H1 (cell line): ENCODE data around the gene CCDC117. TPM values are rescaled to one million over a fixed set of nuclear protein-coding genes. Genes with fewer than 3 reads are reported as not detected.

Experiments
- CTCF ChIA-PET: fragments of 300-600 bp; sonication (Branson Sonifier 250); formaldehyde crosslinking; loops from one replicate; lab custom pipeline; 2021; ENCODE audit not compliant: partially characterized antibody; lab: Charles Lee
- POLR2A ChIA-PET: fragments of 300-600 bp; sonication (Branson Sonifier 250); formaldehyde crosslinking; loops from one replicate; lab custom pipeline; 2021; ENCODE audit warnings: inconsistent platforms; ENCODE audit not compliant: partially characterized antibody; lab: Charles Lee
- DNase-seq, 2 experiments: peaks; one replicate each; pipeline versions ENCODE4 v3.0.0 to v3.0.0-alpha.2; 2010 to 2022; ENCODE audit warnings: low spot score in 2 of 2, low read depth in 1 of 2, mixed read lengths in 1 of 2
- FAIRE-seq: peaks from 2 replicates; lab custom pipeline; 2011; peaks lifted over from hg19 to GRCh38; lab: Jason Lieb, UNC
- H2AFZ ChIP-seq: 2 replicates; pipeline ENCODE4 v1.8.1; 2012; ENCODE audit warnings: low read length, inconsistent platforms
- H2AK5ac ChIP-seq: 2 replicates; pipeline ENCODE4 v1.6.1; 2013; ENCODE audit warnings: low read depth, low read length
- H2BK120ac ChIP-seq: replicated peaks from 2 replicates; pipeline ENCODE3; 2013; ENCODE audit warnings: low read depth, low read length, inconsistent platforms
- H2BK12ac ChIP-seq: 2 replicates; pipeline ENCODE4 v1.6.1; 2013; ENCODE audit warnings: low read depth, low read length
- H2BK15ac ChIP-seq: 2 replicates; pipeline ENCODE4 v1.6.1; 2013; ENCODE audit warnings: low read length
- H2BK20ac ChIP-seq: 2 replicates; pipeline ENCODE4 v1.6.1; 2013; ENCODE audit warnings: low read length
- H2BK5ac ChIP-seq: 2 replicates; pipeline ENCODE4 v1.6.1; 2013; ENCODE audit warnings: low read depth, low read length
- H3K14ac ChIP-seq: 2 replicates; pipeline ENCODE4 v1.6.1; 2013; ENCODE audit warnings: inconsistent platforms; ENCODE audit not compliant: insufficient read length
- H3K18ac ChIP-seq: 2 replicates; pipeline ENCODE4 v1.6.1; 2013; ENCODE audit warnings: low read length; ENCODE audit errors: extremely low read depth
- H3K23ac ChIP-seq: 2 replicates; pipeline ENCODE4 v1.6.1; 2013; ENCODE audit warnings: inconsistent platforms; ENCODE audit not compliant: insufficient read length
- H3K23me2 ChIP-seq: 2 replicates; pipeline ENCODE4 v1.6.1; 2013; ENCODE audit warnings: low read depth, low read length
- H3K27ac ChIP-seq: 2 replicates; pipeline ENCODE4 v1.6.1; 2011; ENCODE audit warnings: low read depth, low read length, inconsistent platforms
- H3K27me3 ChIP-seq, 4 experiments: replicated peaks in 1 of 4; 1 replicate in 1 of 4; 2 replicates in 3 of 4; pipeline versions ENCODE4 v1.6.1 to v1.8.1; 2011 to 2013; ENCODE audit warnings: low read length in 3 of 4, mild to moderate bottlenecking in 3 of 4, inconsistent platforms in 2 of 4, mixed read lengths in 2 of 4, moderate library complexity in 1 of 4; ENCODE audit not compliant: control insufficient read depth in 3 of 4, insufficient read depth in 3 of 4; ENCODE audit errors: extremely low read depth in 1 of 4
- H3K36me3 ChIP-seq, 4 experiments: 2 replicates each; pipeline versions ENCODE4 v1.6.1 to v1.8.1; 2011 to 2013; ENCODE audit warnings: mild to moderate bottlenecking in 4 of 4, low read length in 3 of 4, moderate library complexity in 2 of 4, control low read depth in 1 of 4, inconsistent platforms in 1 of 4; ENCODE audit not compliant: insufficient read depth in 4 of 4, control insufficient read depth in 2 of 4
- H3K4ac ChIP-seq: replicated peaks from 2 replicates; pipeline ENCODE3; 2013; ENCODE audit warnings: low read length, low read depth, mixed read lengths, inconsistent platforms; ENCODE audit not compliant: insufficient read length
- H3K4me1 ChIP-seq, 4 experiments: replicated peaks in 1 of 4; 1 replicate in 1 of 4; 2 replicates in 3 of 4; pipeline versions ENCODE4 v1.6.1 to v1.8.1; 2011 to 2013; ENCODE audit warnings: low read length in 3 of 4, inconsistent platforms in 2 of 4, mixed read lengths in 1 of 4; ENCODE audit not compliant: insufficient read depth in 4 of 4, control insufficient read depth in 3 of 4
- H3K4me2 ChIP-seq, 2 experiments: 2 replicates each; pipeline versions ENCODE4 v1.6.1 to v1.8.1; 2011 to 2013; ENCODE audit warnings: low read depth in 2 of 2, low read length in 2 of 2, control low read depth in 1 of 2, inconsistent platforms in 1 of 2, mild to moderate bottlenecking in 1 of 2; ENCODE audit not compliant: insufficient read depth in 1 of 2
- H3K4me3 ChIP-seq, 4 experiments: fragments of 200-600, 300-600 bp in 1 of 4; sonication (generic), shearing (Covaris generic), sonication (Bioruptor Twin) in 1 of 4; 2 replicates each; pipeline versions ENCODE4 v1.5.1 to v1.8.1; 2011 to 2016; ENCODE audit warnings: low read length in 4 of 4, low read depth in 3 of 4, control low read depth in 2 of 4, inconsistent platforms in 2 of 4, mild to moderate bottlenecking in 2 of 4, mixed read lengths in 1 of 4, moderate library complexity in 1 of 4; ENCODE audit not compliant: insufficient read depth in 2 of 4; ENCODE audit errors: extremely low read depth in 1 of 4
- H3K56ac ChIP-seq: replicated peaks from 2 replicates; pipeline ENCODE3; 2013; ENCODE audit warnings: low read depth, mild to moderate bottlenecking, mixed read lengths, low read length, inconsistent platforms; ENCODE audit not compliant: insufficient read length
- H3K79me1 ChIP-seq: 2 replicates; pipeline ENCODE4 v1.6.1; 2013; ENCODE audit warnings: low read depth, low read length, control low read depth
- H3K79me2 ChIP-seq, 2 experiments: 2 replicates each; pipeline versions ENCODE4 v1.6.1 to v1.8.1; 2012 to 2013; ENCODE audit warnings: low read length in 2 of 2, mild to moderate bottlenecking in 2 of 2, inconsistent platforms in 1 of 2; ENCODE audit not compliant: insufficient read depth in 2 of 2, control insufficient read depth in 1 of 2
- H3K9ac ChIP-seq, 4 experiments: replicated peaks in 1 of 4; 1 replicate in 1 of 4; 2 replicates in 3 of 4; pipeline versions ENCODE4 v1.6.1 to v1.8.1; 2011 to 2013; ENCODE audit warnings: low read depth in 3 of 4, low read length in 3 of 4, control low read depth in 2 of 4, mild to moderate bottlenecking in 2 of 4, moderate library complexity in 2 of 4, inconsistent platforms in 1 of 4; ENCODE audit errors: extremely low read depth in 1 of 4
- H3K9me3 ChIP-seq, 2 experiments: 2 replicates each; pipeline versions ENCODE4 v1.6.1 to v1.8.1; 2012 to 2013; ENCODE audit warnings: mild to moderate bottlenecking in 2 of 2, moderate library complexity in 2 of 2, control low read depth in 1 of 2, inconsistent platforms in 1 of 2, low read depth in 1 of 2, low read length in 1 of 2, mixed read lengths in 1 of 2; ENCODE audit not compliant: insufficient read depth in 2 of 2
- H4K20me1 ChIP-seq, 2 experiments: replicated peaks in 1 of 2; 2 replicates each; pipeline versions ENCODE3 to v1.8.1; 2011 to 2013; ENCODE audit warnings: inconsistent platforms in 2 of 2, low read length in 2 of 2, mild to moderate bottlenecking in 1 of 2; ENCODE audit not compliant: insufficient read depth in 2 of 2, control insufficient read depth in 1 of 2
- H4K5ac ChIP-seq: 2 replicates; pipeline ENCODE4 v1.6.1; 2013; ENCODE audit warnings: low read length, low read depth, mixed read lengths, inconsistent platforms; ENCODE audit not compliant: insufficient read length
- H4K8ac ChIP-seq: 2 replicates; pipeline ENCODE4 v1.8.0; 2013; ENCODE audit warnings: mild to moderate bottlenecking, moderate library complexity, low read length, inconsistent platforms; ENCODE audit not compliant: insufficient read depth; ENCODE audit errors: extremely low read depth
- H4K91ac ChIP-seq: replicated peaks from 2 replicates; pipeline ENCODE3; 2013; ENCODE audit warnings: low read length, mixed read lengths, inconsistent platforms; ENCODE audit not compliant: insufficient read length
- CHD1 ChIP-seq: IDR thresholded peaks from 2 replicates; pipeline ENCODE4 v1.6.1; 2012; ENCODE audit warnings: low read depth, low read length, improper control_type of control experiment
- CHD2 ChIP-seq: IDR thresholded peaks from 2 replicates; pipeline ENCODE4 v1.6.1; 2012; ENCODE audit warnings: low read length, improper control_type of control experiment
- EGR1 ChIP-seq: IDR thresholded peaks from 2 replicates; pipeline ENCODE4 v1.6.1; 2011; ENCODE audit warnings: low read depth, low read length, borderline replicate concordance
- JUN ChIP-seq: IDR thresholded peaks from 2 replicates; pipeline ENCODE4 v1.6.1; 2011; ENCODE audit warnings: low read depth, mild to moderate bottlenecking, improper control_type of control experiment, low read length
- KDM5A ChIP-seq: fragments of 200-600 bp; IDR thresholded peaks from 2 replicates; pipeline ENCODE4 v1.7.1; 2012; ENCODE audit warnings: mild to moderate bottlenecking, low read length, inconsistent platforms, mixed read lengths
- MAFK ChIP-seq: IDR thresholded peaks from 2 replicates; pipeline ENCODE4 v1.6.1; 2012; ENCODE audit warnings: low read depth, mild to moderate bottlenecking, improper control_type of control experiment, low read length
- MAX ChIP-seq: IDR thresholded peaks from 2 replicates; pipeline ENCODE4 v1.6.1; 2012; ENCODE audit warnings: inconsistent platforms
- NRF1 ChIP-seq: IDR thresholded peaks from 2 replicates; pipeline ENCODE4 v1.6.1; 2011; ENCODE audit warnings: mild to moderate bottlenecking, low read depth, low read length, improper control_type of control experiment
- PHF8 ChIP-seq: fragments of 200-600 bp; sonication (generic); conservative IDR thresholded peaks from 2 replicates; pipeline ENCODE4 v1.7.1; 2012; ENCODE audit warnings: low read depth, mild to moderate bottlenecking, inconsistent platforms, low read length, moderate library complexity
- RFX5 ChIP-seq: IDR thresholded peaks from 2 replicates; pipeline ENCODE4 v1.6.1; 2011; ENCODE audit warnings: low read depth, low read length, improper control_type of control experiment, borderline replicate concordance
- SIRT6 ChIP-seq: IDR thresholded peaks from one replicate; pipeline ENCODE4 v1.7.1; 2012; ENCODE audit warnings: low read length, inconsistent platforms
- TEAD4 ChIP-seq: IDR thresholded peaks from 2 replicates; pipeline ENCODE4 v1.6.1; 2012; ENCODE audit warnings: low read depth, low read length, inconsistent platforms, mixed read lengths
- ZNF274 ChIP-seq: IDR thresholded peaks from 2 replicates; pipeline ENCODE4 v1.7.0; 2012; ENCODE audit warnings: low read length, borderline replicate concordance; ENCODE audit errors: extremely low read depth
- WGBS, 2 experiments: shearing (Covaris generic) in 1 of 2; methylation state at CpG; one replicate each; pipeline versions ENCODE4 v1.1.6 to v1.1.7; 2013 to 2015; ENCODE audit warnings: low lambda C conversion rate in 2 of 2, mixed read lengths in 2 of 2, inconsistent platforms in 1 of 2, low coverage in 1 of 2, missing lambda C conversion rate in 1 of 2; ENCODE audit not compliant: insufficient replicate concordance in 2 of 2, insufficient coverage in 1 of 2, insufficient read length in 1 of 2; ENCODE audit errors: extremely low coverage in 1 of 2, missing lambda C conversion rate in 1 of 2; 5-methylcytosine and 5-hydroxymethylcytosine counted together
- polyA plus RNA-seq, 7 experiments: library from polyadenylated mRNA; depleted of rRNA in 3 of 7; stranded (reverse) in 5 of 7; unstranded in 2 of 7; fragments of >200 nt in 5 of 7; fragments of 200-250 nt in 2 of 7; gene quantifications; 1 replicate in 5 of 7; 2 replicates in 1 of 7; 4 replicates in 1 of 7; pipeline versions ENCODE4 v1.2.1 to v1.2.3, GENCODE V29; 2011 to 2013; ENCODE audit warnings: missing spikeins in 2 of 7, mixed read lengths in 2 of 7
- total RNA-seq: library from RNA; stranded (reverse); fragmentation: NEBNext Ultra II Directional; extraction: Animal tissue kit (Norgen Biotek cat#: 25700); gene quantifications from 2 replicates; pipeline ENCODE4 v1.2.1, GENCODE V29; 2021

CCDC117 gene
- total and polyA plus RNA-seq, 2 of the 8 experiments (the other 6 are each of a cell fraction or from before 2014, with no cell fraction given), result 9.1 to 43.1 TPM

- CTCF ChIA-PET, result interaction anchor here (0.9 to 2.8 kb wide), 3 partner anchors 8 to 193 kb away, joined by 3 to 9 read pairs (median 5); no protein-coding TSS in a partner anchor
- H4K20me1 ChIP-seq, result peaks cover 3 to 10% of the 10 kb centered on the region in 2 experiments
- no peak for TF ChIP-seq CHD1
- no peak for TF ChIP-seq EGR1
- TF ChIP-seq CHD2, result no peak
- no peak for TF ChIP-seq PHF8
- TF ChIP-seq JUN, result no peak
- no peak for TF ChIP-seq RFX5
- TF ChIP-seq TEAD4, result no peak
- no peak for TF ChIP-seq MAX
- TF ChIP-seq ZNF274, result no peak
- TF ChIP-seq KDM5A, result no peak
- TF ChIP-seq SIRT6, result no peak
- TF ChIP-seq NRF1, result no peak
- no peak for TF ChIP-seq MAFK
Observed at GRCh38 chr22:28793976-28794584, 21.6 kb downstream of the CCDC117 start.

More at GRCh38 chr22:28793976-28794584, 21.6 kb downstream of the CCDC117 start:
- Histone ChIP-seq H3K9ac (no peak overlapping the region), H2BK120ac (no peak overlapping the region), H3K14ac (no peak overlapping the region), H3K4me3 (no peak overlapping the region), H3K23me2 (peaks cover under 1% of the 10 kb centered on the region; the same call in 1 of the 2 replicates), H3K4me1 (no peaks in the 10 kb centered on the region), H3K4me2 (no peak overlapping the region), H3K27ac (no peak overlapping the region), H3K79me2 (peaks cover 2 to 23% of the 10 kb centered on the region in 2 experiments), H3K56ac (no peak overlapping the region), H2BK12ac (no peak overlapping the region), H2BK5ac (no peak overlapping the region), H2BK20ac (no peak overlapping the region), H4K8ac (no peak overlapping the region), H3K23ac (no peak overlapping the region), H2BK15ac (no peak overlapping the region), H2AK5ac (no peak overlapping the region), H3K9me3 (no peaks in the 10 kb centered on the region), H3K27me3 (no peaks in the 10 kb centered on the region), H3K36me3 (peaks cover 24 to 53% (median 40%) of the 10 kb centered on the region in 4 experiments), H3K79me1 (no peaks in the 10 kb centered on the region; the same call in 1 of the 2 replicates), H2AFZ (no peak overlapping the region), H4K91ac (no peak overlapping the region), H4K5ac (no peak overlapping the region), H3K18ac (no peak overlapping the region), H3K4ac (no peak overlapping the region)
- POLR2A ChIA-PET, result interaction anchor here (0.6 to 10.0 kb wide), 12 partner anchors 7 to 165 kb away, joined by 3 to 100 read pairs (median 3); no protein-coding TSS in a partner anchor
- DNase-seq, result no peak
- WGBS, 2 experiments, result 97% methylated on average over 4 of the region's 4 CpGs; no CpG with 5 or more reads in 1 of the 2 experiments
- no peak for FAIRE-seq
